Esophagus muscularis mucosa (tissue), 4 donors: Measurements from ENCODE around the gene CUL4A.

Experiments used
- CTCF ChIP-seq, 3 experiments: fragments of 200-600 bp in 2 of 3; fragments of 450-650 bp in 1 of 3; sonication (generic) in 2 of 3; IDR thresholded peaks; one replicate each; pipeline ENCODE4 v1.5.1; 2017 to 2019; ENCODE audit warnings: antibody characterized with exemption in 3 of 3, mild to moderate bottlenecking in 2 of 3, moderate library complexity in 1 of 3
- EP300 ChIP-seq: sonication (generic); formaldehyde crosslinking; IDR thresholded peaks from one replicate; pipeline ENCODE4 v1.6.1; 2017; ENCODE audit warnings: antibody characterized with exemption
- POLR2A ChIP-seq: fragments of 450-650 bp; IDR thresholded peaks from one replicate; pipeline ENCODE4 v1.6.1; 2017; ENCODE audit warnings: antibody characterized with exemption, moderate library complexity, mild to moderate bottlenecking, low read depth

DNA sequence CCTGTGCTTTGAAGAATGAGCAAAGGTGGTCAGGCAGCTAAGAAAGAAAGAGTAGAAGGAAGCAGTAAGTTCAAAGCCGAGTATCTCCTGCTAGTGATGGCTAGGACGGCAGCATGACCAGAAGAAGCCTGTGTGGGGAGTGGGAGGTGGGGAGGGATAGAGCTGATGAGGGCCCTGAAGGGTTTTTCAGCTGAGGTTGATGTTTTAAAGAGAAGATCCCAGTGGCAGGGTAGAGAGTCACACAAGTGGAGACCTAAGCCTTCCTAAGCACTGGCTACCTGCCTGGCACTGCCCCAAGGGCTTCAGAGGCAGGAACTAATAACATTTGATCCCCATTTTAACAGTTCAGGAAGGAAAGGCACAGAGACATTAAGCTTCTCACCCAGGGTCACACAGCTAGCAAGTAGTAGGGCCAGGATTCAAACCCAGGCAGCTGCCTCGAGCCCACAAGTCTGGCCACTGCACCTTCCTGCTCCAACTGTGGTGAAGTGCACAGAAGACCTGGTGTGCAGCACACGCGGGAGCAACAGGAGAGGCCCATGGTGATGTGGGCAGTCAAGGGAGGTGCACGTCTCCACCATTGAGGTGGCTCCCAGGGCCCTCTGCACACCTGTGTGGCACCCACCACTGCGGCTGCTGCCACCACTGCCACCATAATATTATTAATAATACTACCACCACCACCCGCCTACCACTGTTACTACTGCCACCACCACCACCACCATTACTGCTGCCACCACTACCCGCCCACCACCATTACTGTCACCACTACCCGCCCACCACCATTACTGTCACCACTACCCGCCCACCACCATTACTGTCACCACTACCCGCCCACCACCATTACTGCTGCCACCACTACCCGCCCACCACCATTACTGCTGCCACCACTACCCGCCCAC lies 22.1 kb downstream of the CUL4A start:
- TF ChIP-seq EP300 (no peak), CTCF (IDR thresholded peaks at IDR 0.05) (no peak), POLR2A (no peak)
